GM18502 (cell line): Measurements from ENCODE around the gene KIAA1191.

ENCODE experiments used
- ATAC-seq: cut with Tn5 transposase; IDR thresholded peaks from one replicate; pipeline ENCODE4 v1.9.1; 2021; ENCODE audit warnings: mild to moderate bottlenecking; ENCODE audit not compliant: unreplicated experiment, poor library complexity

The KIAA1191 gene

GRCh38 chr5:176366232-176366894 is 4.8 kb upstream of the KIAA1191 start:
- no peak for ATAC-seq

- peak; percentile 28 for ATAC-seq
Measured at GRCh38 chr5:176365351-176366231, 4.0 kb upstream of the KIAA1191 start, which contains the start of gene ARL10. TSS of gene ARL10 (plus strand) at chr5:176365487. CDS start at chr5:176365564, 77 bp downstream.

- ATAC-seq: no peak
Measured at GRCh38 chr5:176364765-176365350, 3.3 kb upstream of the KIAA1191 start.

GRCh38 chr5:176362233-176362490 is 598 bp upstream of the KIAA1191 start:
- ATAC-seq: peak; percentile 11

- ATAC-seq: peak; percentile 13
Measured at GRCh38 chr5:176360894-176361436, 599 bp downstream of the KIAA1191 start.

GRCh38 chr5:176359658-176360057 is 1.9 kb downstream of the KIAA1191 start:
- no peak for ATAC-seq

- ATAC-seq: no peak
Measured at GRCh38 chr5:176356179-176356566, 5.4 kb downstream of the KIAA1191 start.

- no peak for ATAC-seq
Measured at GRCh38 chr5:176355400-176356178, 6.0 kb downstream of the KIAA1191 start.

GRCh38 chr5:176353533-176353932 is 8.0 kb downstream of the KIAA1191 start:
- no peak for ATAC-seq

- no peak for ATAC-seq
Measured at GRCh38 chr5:176352116-176352878, 9.3 kb downstream of the KIAA1191 start.

- ATAC-seq: no peak
Measured at GRCh38 chr5:176350416-176350815, 11.1 kb downstream of the KIAA1191 start.

GRCh38 chr5:176342766-176343458 is 18.7 kb downstream of the KIAA1191 start:
- no peak for ATAC-seq

GRCh38 chr5:176342158-176342483 is 19.4 kb downstream of the KIAA1191 start:
- no peak for ATAC-seq

GRCh38 chr5:176341325-176342157 is 20.0 kb downstream of the KIAA1191 start:
- no peak for ATAC-seq

- no peak for ATAC-seq
Measured at GRCh38 chr5:176339304-176339703, 22.3 kb downstream of the KIAA1191 start.

- no peak for ATAC-seq
Measured at GRCh38 chr5:176337913-176338312, 23.7 kb downstream of the KIAA1191 start.

- ATAC-seq: no peak
Measured at GRCh38 chr5:176334031-176334770, 27.4 kb downstream of the KIAA1191 start.

GRCh38 chr5:176320577-176320976 is 41.0 kb downstream of the KIAA1191 start:
- no peak for ATAC-seq
